T-helper 2 cell treated with Interferon-gamma antibody and Interleukin-4, amounts not matched to agents 5 μg/mL and 100 μg/mL, for 36 hours (primary cell): ENCODE measurements around the gene ARMC2.
"Not testable (repeated sequence)": the region's sequence is repeated elsewhere in the genome, so short reads cannot be mapped to it uniquely, and the experiment has no call there.

Experiments
- DNase-seq: peaks from one replicate; pipeline ENCODE4 v3.0.0; 2021; ENCODE audit warnings: low spot score
- H3K27ac Mint-ChIP-seq: one replicate; pipeline ENCODE4 v1.8.0; 2021; ENCODE audit warnings: mild to moderate bottlenecking, mixed read lengths
- H3K27me3 Mint-ChIP-seq: one replicate; pipeline ENCODE4 v1.8.0; 2021; ENCODE audit warnings: low read depth, mixed read lengths
- H3K36me3 Mint-ChIP-seq: one replicate; pipeline ENCODE4 v1.8.0; 2021; ENCODE audit warnings: low read depth, mixed read lengths
- H3K4me1 Mint-ChIP-seq: one replicate; pipeline ENCODE4 v1.8.0; 2021; ENCODE audit warnings: low read depth, mixed read lengths
- H3K4me3 Mint-ChIP-seq: one replicate; pipeline ENCODE4 v1.8.0; 2022; ENCODE audit warnings: mild to moderate bottlenecking, moderate library complexity, mixed read lengths
- H3K9me3 Mint-ChIP-seq: one replicate; pipeline ENCODE4 v1.8.0; 2021; ENCODE audit warnings: mixed read lengths

The ARMC2 gene

DNA sequence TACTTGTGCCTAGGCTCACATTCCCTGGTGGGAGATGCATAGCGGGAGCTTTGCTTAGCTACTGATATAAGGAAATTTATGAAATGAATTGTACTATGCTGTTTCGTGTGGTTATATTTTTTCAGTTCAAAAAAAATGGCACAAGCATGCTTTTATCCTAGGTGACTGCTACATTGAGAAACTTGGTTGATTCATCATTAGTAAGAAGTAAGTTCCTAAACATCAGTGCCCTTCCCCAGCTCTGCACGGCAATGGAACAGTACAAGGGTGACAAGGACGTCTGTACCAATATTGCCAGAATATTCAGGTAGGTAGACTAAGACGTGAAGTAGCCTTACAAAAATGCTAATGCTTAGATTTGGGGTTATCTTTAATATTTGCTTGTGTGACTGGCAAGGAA, 79.7 kb downstream of the ARMC2 start:
- Mint-ChIP-seq H3K36me3 (peaks cover 7% of the 10 kb centered on the region), H3K27ac (no peak overlapping the region), H3K4me3 (no peak overlapping the region), H3K27me3 (peaks cover 60% of the 10 kb centered on the region), H3K4me1 (peaks cover 10% of the 10 kb centered on the region), H3K9me3 (peaks cover 6% of the 10 kb centered on the region)
- DNase-seq = no peak

DNA sequence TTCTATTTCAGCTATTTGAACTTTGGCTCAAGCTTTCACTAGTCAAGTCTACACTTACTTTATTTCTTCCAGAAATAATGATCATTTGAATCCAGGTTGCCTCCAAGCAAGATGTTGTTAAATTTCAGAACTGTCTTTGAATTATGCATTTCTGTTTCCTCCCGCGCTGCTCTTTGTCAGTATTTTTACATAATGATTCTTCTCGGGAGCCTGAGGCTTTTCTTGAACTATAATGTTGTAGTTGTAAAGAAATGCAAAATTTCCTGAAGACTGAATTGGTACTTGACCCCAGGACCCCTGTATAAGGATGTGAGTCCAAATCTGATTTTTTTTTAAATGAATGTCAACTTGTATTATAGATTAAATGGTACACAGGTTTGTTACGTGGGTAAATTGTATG, 80.4 kb downstream of the ARMC2 start:
- Mint-ChIP-seq H3K4me1 (peaks cover 10% of the 10 kb centered on the region), H3K36me3 (peaks cover 7% of the 10 kb centered on the region), H3K27me3 (peaks cover 67% of the 10 kb centered on the region), H3K9me3 (peaks cover 6% of the 10 kb centered on the region), H3K27ac (no peak overlapping the region), H3K4me3 (no peak overlapping the region)
- DNase-seq = no peak

DNA sequence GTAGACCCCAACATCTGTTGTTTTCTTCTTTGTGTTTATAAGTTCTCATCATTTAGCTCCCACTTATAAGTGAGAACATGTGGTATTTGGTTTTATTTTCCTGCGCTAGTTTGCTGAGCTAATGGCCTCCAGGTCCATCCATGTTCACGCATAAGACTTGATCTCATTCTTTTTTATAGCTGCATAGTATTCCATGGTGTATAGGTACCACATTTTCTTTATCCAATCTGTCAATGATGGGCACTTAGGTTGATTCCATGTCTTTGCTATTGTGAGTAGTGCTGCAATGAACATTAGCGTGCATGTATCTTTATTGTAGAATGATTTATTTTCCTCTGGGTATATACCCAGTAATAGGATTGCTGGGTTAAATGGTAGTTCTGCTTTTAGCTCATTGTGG, 82.9 kb downstream of the ARMC2 start:
- H3K4me1 Mint-ChIP-seq, H3K36me3 Mint-ChIP-seq, H3K27ac Mint-ChIP-seq, H3K4me3 Mint-ChIP-seq, H3K9me3 Mint-ChIP-seq, DNase-seq: not testable (repeated sequence)
- peaks cover 61% of the 10 kb centered on the region for H3K27me3 Mint-ChIP-seq

DNA sequence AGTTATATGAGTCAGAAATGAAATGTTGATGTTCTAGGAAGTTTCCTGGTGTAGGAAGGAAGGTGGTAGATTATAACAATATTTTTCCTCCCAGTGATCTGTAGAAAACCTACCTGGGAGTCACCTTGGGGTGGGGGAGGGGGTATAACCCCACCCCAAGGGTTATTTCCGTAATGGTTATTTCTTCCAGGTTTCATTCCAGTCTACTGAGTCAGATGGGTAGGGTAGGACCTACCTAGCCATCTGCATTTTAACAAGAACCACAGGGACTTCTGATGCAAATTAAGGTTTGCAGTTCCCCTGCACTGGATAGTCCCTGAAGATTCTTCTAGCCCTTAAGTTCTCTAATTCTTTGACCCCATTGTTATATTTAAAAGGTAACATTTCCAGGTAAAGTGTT, 88.9 kb downstream of the ARMC2 start:
- H3K9me3 Mint-ChIP-seq = peaks cover 7% of the 10 kb centered on the region
- no peak overlapping the region for H3K4me3 Mint-ChIP-seq
- H3K27ac Mint-ChIP-seq = no peak overlapping the region
- peaks cover 12% of the 10 kb centered on the region for H3K36me3 Mint-ChIP-seq
- no peak for DNase-seq
- H3K27me3 Mint-ChIP-seq = peaks cover 25% of the 10 kb centered on the region
- H3K4me1 Mint-ChIP-seq = peaks cover 11% of the 10 kb centered on the region

DNA sequence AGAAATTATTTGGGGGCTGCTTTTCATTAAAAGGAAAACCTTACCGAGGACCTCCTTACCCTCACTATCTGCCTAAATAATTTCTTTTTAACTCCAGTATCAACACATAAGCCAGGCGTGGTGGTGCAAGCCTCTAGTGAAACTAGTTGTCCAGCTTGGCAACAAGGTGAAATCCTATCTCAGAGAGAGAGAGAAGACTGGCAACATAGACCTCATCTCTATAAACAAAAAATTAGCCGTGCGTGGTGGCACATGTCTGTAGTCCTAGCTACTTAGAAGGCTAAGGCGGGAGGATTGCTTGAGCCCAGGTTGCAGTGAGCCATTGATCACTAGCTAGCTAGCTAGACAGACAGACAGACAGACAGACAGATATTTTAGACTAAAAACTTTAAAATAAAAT, 92.5 kb downstream of the ARMC2 start:
- H3K4me1 Mint-ChIP-seq = peaks cover 33% of the 10 kb centered on the region
- peaks cover 2% of the 10 kb centered on the region for H3K27me3 Mint-ChIP-seq
- H3K9me3 Mint-ChIP-seq = peaks cover 7% of the 10 kb centered on the region
- H3K4me3 Mint-ChIP-seq = no peak overlapping the region
- H3K27ac Mint-ChIP-seq = no peak overlapping the region
- no peak for DNase-seq
- peaks cover 12% of the 10 kb centered on the region for H3K36me3 Mint-ChIP-seq

DNA sequence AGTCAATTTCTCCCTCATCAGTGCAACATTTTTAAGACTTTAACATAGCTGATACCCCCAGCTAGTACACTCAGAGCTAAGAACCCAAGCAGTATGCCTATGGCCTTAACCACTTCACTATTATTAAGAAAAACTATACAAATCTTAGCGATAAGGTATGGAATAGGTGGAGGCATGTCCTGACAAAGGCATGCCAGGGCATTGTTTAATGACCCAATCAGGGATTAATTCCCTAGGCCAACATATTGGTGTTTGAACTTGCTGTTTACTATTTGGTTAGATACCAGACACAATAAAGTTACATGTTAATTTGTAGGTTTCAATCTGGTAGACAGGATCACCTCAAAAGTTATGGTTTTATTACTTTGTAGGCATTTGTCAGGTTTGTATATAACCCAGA, 93.1 kb downstream of the ARMC2 start:
- no peak overlapping the region for H3K4me3 Mint-ChIP-seq
- H3K9me3 Mint-ChIP-seq = peaks cover 7% of the 10 kb centered on the region
- no peak overlapping the region for H3K27ac Mint-ChIP-seq
- no peak for DNase-seq
- H3K36me3 Mint-ChIP-seq = peaks cover 12% of the 10 kb centered on the region
- H3K4me1 Mint-ChIP-seq = peaks cover 33% of the 10 kb centered on the region
- H3K27me3 Mint-ChIP-seq = peaks cover 2% of the 10 kb centered on the region

DNA sequence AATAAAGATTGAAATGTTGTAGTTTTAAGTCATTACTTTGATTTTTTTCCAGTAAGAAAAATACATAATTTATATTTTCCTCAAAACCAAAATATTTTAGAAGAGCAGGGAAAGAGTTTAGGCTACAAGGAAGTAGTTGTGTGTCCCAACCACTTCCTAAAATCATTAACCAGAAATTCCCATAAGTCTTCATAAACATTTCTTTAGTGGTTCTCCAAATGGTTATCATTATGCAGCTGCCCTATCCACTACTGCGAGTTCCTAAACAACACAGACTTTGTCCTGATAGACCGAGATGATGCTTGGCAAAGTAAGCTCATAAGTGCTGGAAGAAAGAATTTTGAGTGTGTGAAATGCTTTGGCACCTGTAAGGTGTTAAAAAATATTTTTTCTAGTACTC, 93.6 kb downstream of the ARMC2 start:
- peaks cover 36% of the 10 kb centered on the region for H3K4me1 Mint-ChIP-seq
- H3K27me3 Mint-ChIP-seq = peaks cover 2% of the 10 kb centered on the region
- peaks cover 7% of the 10 kb centered on the region for H3K9me3 Mint-ChIP-seq
- H3K27ac Mint-ChIP-seq = peak overlapping the region; percentile 93
- H3K4me3 Mint-ChIP-seq = peak overlapping the region; percentile 83
- DNase-seq = no peak
- H3K36me3 Mint-ChIP-seq = peaks cover 12% of the 10 kb centered on the region

DNA sequence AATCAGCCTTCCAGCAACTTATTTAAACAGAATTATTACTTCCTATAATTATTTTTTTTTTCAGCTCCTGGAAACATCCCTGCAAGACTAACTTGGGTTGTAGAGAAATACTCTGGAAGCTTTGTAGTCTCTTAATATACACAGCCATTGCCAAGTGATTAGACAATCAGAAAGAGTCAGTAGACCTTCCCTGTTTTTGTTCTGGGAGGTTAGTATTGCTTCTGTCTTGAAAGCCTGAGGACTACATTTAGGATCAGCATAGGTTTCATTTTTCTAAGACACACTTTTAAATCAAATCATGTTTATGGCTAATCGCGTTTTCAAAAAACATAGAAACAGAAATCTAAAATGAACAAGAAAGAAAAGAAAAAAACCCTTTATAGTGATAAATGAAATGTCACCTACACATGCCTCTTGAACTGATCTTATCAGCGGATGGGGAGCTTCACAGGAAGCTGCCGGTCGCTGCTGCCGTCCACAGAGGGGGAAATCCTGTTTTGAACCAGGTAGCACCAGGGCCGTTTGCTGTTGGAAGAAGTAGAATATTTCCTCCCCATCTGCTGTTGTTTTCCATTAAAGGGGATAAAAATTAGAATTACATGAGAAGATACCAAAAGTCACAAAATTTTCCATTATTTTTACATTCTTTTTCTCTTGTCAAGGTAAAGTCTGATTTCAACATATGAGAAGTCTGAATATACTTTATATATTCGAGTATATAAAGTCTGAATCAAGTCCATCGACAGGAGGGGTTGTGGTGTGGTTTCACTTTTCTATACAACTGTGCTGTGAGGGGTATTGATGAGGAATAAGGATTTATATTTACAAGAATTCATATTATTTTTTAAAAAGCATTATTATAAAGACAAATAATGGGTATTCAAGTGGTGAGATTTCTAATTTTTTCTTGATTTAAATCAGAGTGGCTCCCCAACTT, 94.6 kb downstream of the ARMC2 start:
- peaks cover 7% of the 10 kb centered on the region for H3K9me3 Mint-ChIP-seq
- peak overlapping the region; percentile 83 for H3K4me3 Mint-ChIP-seq
- peak; percentile 61 for DNase-seq
- peaks cover 2% of the 10 kb centered on the region for H3K27me3 Mint-ChIP-seq
- peak overlapping the region; percentile 93 for H3K27ac Mint-ChIP-seq
- H3K4me1 Mint-ChIP-seq = peaks cover 38% of the 10 kb centered on the region
- peaks cover 12% of the 10 kb centered on the region for H3K36me3 Mint-ChIP-seq

DNA sequence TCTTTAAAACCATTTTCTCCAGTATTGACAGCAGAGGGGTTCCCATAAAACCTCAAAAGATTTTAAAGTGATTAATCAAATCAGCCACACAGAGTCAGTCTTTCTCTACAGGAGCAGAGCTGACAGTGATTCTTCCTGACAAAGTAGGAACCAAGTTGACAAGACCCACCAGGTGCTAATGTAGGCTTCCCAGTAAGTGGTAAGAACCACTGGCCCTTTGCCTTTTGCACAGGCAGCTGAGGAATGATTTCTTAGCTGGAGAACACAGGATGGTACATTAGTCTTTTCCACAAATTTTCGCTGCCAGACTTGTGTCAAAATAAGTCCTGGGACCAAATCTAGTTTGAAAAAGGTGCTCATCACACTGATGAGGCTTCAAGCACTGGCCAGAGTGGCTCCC, 95.8 kb downstream of the ARMC2 start:
- H3K4me3 Mint-ChIP-seq = no peak overlapping the region
- H3K9me3 Mint-ChIP-seq = peaks cover 7% of the 10 kb centered on the region
- peaks cover 11% of the 10 kb centered on the region for H3K36me3 Mint-ChIP-seq
- H3K27me3 Mint-ChIP-seq = peaks cover 2% of the 10 kb centered on the region
- H3K27ac Mint-ChIP-seq = no peak overlapping the region
- no peak for DNase-seq
- H3K4me1 Mint-ChIP-seq = peaks cover 38% of the 10 kb centered on the region

DNA sequence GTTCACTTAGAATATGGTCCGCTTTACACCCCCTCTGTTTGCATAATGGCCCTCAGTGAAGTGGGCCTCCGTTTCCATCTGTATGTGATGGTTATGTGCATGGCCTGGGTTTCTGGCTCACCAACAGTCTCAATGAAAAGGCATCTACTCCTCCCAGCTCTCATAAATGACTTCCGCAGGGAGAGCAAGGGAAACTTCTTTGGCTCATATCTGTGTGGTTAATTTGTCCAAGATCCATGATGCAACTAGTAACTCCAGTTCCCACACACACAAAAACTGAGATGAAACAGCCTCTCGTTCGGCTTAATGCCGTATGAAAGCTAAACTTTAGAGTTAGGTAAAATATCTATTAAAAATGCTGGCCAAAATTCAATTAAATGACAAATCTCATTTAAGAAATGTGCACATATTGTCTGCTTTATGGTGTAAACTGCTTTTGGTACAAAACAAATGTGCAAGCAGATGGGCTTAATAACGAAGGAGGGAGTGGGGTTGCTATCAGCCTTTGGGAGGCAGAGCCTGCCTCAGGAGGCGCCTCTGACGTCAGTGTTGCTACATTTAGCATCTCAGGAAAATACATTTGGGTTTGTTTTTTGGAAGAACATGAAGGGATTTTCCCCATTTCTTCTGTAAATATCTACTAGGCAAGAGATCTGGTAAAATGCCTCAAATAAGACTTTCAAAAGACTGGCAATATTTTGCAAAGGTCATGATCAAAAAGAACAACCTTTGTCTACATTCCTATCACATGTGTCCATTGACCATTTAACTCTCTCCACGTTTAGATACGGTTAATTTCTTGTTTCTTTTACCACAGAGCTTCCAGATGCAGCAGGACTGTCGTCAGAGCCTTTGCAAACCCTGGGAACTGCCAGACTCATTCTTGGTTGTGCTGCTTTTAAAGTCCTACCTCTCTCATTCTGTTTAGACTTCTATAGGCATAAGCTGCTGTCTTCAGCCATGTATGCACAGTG, 96.8 kb downstream of the ARMC2 start:
- no peak overlapping the region for H3K4me3 Mint-ChIP-seq
- DNase-seq = no peak
- no peak overlapping the region for H3K27ac Mint-ChIP-seq

DNA sequence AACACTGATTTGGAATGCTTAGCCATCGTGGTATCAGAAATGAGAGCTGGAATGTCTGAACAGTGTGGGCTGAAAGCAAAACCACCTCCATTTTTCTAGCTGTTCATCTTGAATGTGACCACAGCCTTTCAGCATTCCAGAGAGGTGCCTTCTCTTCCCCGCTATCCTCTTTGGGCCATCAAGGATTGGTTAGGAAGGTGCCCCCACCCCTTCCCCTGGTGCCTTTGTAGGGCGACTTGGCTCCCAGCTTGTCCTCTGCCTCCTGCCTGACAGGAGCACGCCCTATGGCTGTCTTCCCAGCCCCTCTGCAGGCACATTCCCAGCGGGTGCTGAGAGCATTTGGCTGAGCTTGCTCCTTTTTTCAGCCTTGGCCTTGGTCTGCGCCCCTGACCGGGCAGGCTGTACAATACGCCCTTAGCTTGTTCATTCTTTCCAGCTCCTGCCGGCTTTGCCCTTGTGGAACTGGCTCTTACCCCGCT, 97.5 kb downstream of the ARMC2 start:
- Mint-ChIP-seq H3K27ac (no peak overlapping the region), H3K4me1 (peaks cover 34% of the 10 kb centered on the region), H3K27me3 (peaks cover 2% of the 10 kb centered on the region), H3K4me3 (no peak overlapping the region), H3K9me3 (no peaks in the 10 kb centered on the region), H3K36me3 (peaks cover 4% of the 10 kb centered on the region)
- no peak for DNase-seq

More for the DNA sequence above, 96.8 kb downstream of the ARMC2 start:
- H3K4me1 Mint-ChIP-seq = peaks cover 34% of the 10 kb centered on the region
- peaks cover 5% of the 10 kb centered on the region for H3K36me3 Mint-ChIP-seq
- H3K9me3 Mint-ChIP-seq = no peaks in the 10 kb centered on the region
- H3K27me3 Mint-ChIP-seq = peaks cover 2% of the 10 kb centered on the region

DNA sequence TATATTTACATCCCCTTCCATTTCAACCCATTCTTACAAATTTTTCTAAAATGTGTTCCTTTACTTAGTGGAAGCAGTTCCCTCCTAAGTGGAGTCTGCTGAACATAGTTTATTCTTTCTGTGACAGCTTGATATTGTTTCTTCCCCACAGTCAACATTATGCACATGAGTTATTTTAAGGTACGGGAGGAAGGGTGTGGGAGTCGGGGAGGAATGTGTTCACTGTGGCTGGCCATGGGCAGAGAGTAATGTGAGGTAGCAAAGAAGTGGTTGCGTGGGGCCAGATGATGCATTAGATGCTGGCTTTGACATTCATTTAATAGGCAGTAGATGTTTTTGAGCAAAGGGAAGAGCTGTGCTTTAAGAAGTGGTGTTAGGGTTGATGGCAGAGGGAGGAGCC, 98.5 kb downstream of the ARMC2 start:
- H3K4me3 Mint-ChIP-seq = no peak overlapping the region
- H3K36me3 Mint-ChIP-seq = no peaks in the 10 kb centered on the region
- peak overlapping the region; percentile 52 for H3K27ac Mint-ChIP-seq
- no peaks in the 10 kb centered on the region for H3K27me3 Mint-ChIP-seq
- peaks cover 31% of the 10 kb centered on the region for H3K4me1 Mint-ChIP-seq
- H3K9me3 Mint-ChIP-seq = no peaks in the 10 kb centered on the region
- peak; percentile 21 for DNase-seq

DNA sequence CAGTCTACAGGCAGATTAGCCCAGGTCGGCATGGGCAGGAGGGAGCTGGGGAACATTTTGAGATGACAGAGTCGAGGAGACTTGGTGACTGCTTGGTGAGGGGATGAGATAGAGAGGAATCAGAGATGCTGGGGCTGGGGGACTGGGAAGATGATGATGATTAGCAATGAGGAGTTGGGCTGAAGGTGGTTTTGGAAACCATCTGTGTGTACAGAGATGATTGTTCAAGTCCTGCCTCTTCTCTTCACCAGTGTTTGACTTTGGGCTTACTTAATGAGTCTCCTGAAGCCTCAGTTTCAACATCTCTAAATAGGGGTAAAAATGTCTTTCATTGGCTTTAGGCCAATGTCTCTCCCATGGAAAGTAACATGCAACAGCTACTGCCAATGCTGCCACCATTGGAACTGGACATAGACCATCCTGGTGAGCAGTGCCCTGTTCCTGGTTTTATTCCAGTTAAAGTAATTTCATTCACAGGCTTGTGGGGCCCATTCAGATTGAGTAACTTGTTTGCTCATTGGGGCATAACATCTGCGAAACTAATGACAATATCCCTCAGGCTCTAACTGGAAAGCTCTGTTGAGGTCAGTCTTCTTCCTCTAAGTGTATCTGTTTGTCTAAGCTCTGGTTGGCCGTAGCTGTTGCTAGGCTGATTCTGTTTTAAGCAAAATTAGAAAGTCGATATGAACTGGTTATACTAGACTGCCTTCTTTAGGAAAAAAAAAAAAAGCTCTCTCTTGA, 99.1 kb downstream of the ARMC2 start:
- no peaks in the 10 kb centered on the region for H3K9me3 Mint-ChIP-seq

More for the DNA sequence above, 99.1 kb downstream of the ARMC2 start:
- no peaks in the 10 kb centered on the region for H3K36me3 Mint-ChIP-seq
- no peaks in the 10 kb centered on the region for H3K27me3 Mint-ChIP-seq
- H3K27ac Mint-ChIP-seq = no peak overlapping the region
- no peak overlapping the region for H3K4me3 Mint-ChIP-seq
- DNase-seq = no peak
- H3K4me1 Mint-ChIP-seq = peaks cover 27% of the 10 kb centered on the region
